ENCODE measurements around the gene CLEC14A.

- TF ChIP-seq CTCF (IDR thresholded peaks at IDR 0.05) (no peak), POLR2A (IDR thresholded peaks at IDR 0.05) (no peak)
Measured at GRCh38 chr14:38206689-38207376, 49.1 kb downstream of the CLEC14A start.
